Measurements from ENCODE around the gene RRP7A. TPM values are rescaled to one million over a fixed set of nuclear protein-coding genes. Genes with fewer than 3 reads are reported as not detected.
"Not testable (repeated sequence)": the region's sequence is repeated elsewhere in the genome, so short reads cannot be mapped to it uniquely, and the experiment has no call there.

The RRP7A gene
- polyA plus RNA-seq, 1 donor = 16.5 TPM

- DNase-seq (ENCODE audit: low read depth) = no peak
Measured at GRCh38 chr22:42536166-42536565, 16.6 kb upstream of the RRP7A start.

GRCh38 chr22:42535082-42535731 lies 15.6 kb upstream of the RRP7A start:
- DNase-seq (ENCODE audit: low read depth) = not testable (repeated sequence)

GRCh38 chr22:42533638-42533977 lies 14.0 kb upstream of the RRP7A start:
- no peak for DNase-seq (ENCODE audit: low read depth)

DNA sequence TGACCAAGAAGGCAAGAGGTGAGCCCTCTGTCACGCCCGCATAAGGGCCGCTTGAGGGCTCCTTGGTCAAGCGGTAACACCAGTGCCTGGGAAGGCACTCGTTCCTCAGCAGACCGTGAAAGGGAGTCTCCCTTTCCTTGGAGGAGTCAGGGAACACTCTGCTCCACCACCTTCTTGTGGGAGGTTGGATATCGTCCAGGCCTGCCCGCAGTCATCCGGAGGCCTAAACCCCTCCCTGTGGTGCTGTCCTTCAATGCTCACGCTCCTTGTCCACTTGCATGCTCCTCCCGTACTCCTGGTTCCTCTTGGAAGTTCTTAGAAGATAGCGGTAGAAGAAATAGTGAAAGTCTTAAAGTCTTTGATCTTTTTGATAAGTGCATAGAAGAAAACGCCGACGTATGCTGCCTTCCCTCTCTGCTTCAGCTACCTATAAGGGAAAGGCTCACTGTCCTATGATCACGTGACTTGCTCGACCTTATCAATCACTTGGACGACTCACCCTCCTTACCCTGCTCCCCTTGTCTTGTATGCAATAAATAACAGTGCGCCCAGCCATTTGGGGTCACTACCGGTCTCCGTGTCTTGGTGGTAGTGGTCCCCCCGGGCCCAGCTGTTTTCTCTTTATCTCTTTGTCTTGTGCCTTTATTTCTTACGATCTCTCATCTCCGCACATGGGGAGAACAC lies 11.9 kb upstream of the RRP7A start:
- DNase-seq (ENCODE audit: low read depth) = not testable (repeated sequence)

DNA sequence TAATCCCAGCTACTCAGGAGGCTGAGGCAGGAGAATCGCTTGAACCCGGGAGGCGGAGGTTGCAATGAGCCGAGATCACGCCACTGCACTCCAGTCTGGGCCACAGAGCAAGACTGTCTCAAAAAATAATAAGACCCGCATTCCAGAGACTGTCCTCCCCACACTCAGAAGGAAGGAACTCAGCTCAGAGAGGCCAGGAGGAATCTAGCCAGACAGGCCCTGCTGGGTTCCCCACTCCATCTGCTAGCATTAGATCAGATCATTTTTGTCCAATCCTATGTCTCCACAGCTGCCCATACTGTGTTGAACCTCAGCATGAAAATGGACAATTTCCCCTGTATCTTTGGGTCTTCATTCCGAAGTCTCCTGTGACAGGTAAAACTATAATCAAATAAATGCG lies 9.8 kb upstream of the RRP7A start:
- not testable (repeated sequence) for DNase-seq (ENCODE audit: low read depth)

- DNase-seq (ENCODE audit: low read depth) = no peak
Measured at GRCh38 chr22:42528591-42529307, 9.2 kb upstream of the RRP7A start.

DNA sequence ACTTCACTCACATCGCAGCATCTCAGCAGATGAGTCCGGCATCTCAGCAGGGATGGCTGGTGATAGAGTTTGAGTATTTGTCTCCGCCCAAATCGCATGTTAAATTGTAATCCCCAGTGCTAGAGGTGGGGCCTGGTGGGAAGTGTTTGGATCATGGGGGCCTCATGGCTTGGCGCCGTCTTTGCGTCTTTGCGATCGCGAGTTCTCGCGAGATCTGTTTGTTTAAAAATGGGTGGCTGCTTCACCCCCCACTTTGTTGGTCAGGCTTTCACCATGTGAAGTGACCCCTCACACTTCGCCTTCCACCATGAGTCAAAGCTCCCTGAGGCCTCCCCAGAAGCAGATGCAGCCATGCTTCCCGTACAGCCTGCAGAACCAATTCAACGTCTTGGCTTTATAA lies 3.0 kb upstream of the RRP7A start:
- DNase-seq (ENCODE audit: low read depth) = no peak

GRCh38 chr22:42521228-42521546 lies 1.6 kb upstream of the RRP7A start:
- no peak for DNase-seq (ENCODE audit: low read depth)

- not testable (repeated sequence) for DNase-seq (ENCODE audit: low read depth)
Measured at GRCh38 chr22:42518638-42519524, 715 bp downstream of the RRP7A start.

DNA sequence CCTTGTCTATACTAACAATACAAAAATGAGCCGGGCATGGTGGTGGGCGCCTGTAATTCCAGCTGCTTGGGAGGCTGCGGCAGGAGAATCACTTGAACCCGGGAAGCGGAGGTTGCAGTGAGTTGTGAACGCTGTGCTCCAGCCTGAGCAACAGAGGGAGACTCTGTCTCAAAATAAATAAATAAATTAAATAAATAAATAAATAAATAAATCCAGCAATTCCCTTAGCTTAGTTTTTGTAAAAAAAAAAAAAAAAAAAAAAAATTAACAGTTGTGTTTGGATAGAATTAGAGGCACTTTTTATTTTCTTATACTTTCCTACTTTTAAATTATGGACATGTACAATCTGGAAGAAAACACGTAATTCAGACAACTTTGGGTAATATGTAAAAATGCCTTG lies 2.5 kb downstream of the RRP7A start:
- DNase-seq (ENCODE audit: low read depth) = not testable (repeated sequence)

- DNase-seq (ENCODE audit: low read depth) = no peak
Measured at GRCh38 chr22:42515896-42516295, 3.7 kb downstream of the RRP7A start.

DNA sequence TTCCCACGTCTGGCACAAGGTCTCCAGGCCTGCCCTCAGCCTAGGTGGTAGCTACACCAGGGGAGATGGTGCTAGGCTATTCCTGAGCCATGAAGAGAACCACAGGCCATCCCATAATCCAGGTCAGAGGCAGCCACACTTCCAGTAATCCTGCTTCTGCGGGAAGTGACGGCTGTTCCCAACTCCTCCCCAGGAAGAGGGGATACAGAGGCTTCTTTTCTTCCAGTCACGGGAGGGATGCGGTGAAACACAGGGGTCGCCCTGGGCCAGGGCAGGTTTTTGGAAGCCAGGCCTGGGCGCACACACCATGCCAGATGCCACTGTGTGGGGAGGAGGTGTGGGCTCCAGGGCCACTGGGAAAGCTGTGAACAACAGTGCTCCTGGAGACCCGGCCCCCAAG lies 4.3 kb downstream of the RRP7A start:
- DNase-seq (ENCODE audit: low read depth) = not testable (repeated sequence)

- not testable (repeated sequence) for DNase-seq (ENCODE audit: low read depth)
Measured at GRCh38 chr22:42514331-42514730, 5.3 kb downstream of the RRP7A start.

GRCh38 chr22:42512273-42512990 lies 7.2 kb downstream of the RRP7A start:
- DNase-seq (ENCODE audit: low read depth) = peak; percentile 25

DNA sequence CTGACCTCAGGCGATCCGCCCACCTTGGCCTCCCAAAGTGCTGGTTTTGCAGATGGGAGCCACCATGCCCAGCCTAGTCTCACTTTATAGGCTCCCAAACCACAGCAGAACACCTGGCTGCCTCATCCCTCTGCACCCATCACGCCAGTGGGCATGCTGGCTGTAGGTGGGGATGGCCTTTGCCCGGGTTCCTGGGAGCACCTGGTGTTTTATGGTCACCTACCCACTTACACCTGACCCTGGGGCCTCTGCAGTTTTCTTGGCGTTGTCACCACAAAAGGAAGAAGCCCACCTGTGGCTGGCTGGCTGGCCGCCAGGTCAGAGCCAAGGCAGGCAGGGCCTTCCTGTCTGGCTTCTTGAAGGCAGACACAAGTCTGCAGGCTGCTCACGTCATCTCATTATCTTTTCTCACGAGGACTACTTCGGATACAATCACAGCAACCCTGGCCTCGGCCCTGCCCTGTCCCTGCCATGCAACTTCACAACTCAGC lies 8.2 kb downstream of the RRP7A start:
- DNase-seq (ENCODE audit: low read depth) = no peak

DNA sequence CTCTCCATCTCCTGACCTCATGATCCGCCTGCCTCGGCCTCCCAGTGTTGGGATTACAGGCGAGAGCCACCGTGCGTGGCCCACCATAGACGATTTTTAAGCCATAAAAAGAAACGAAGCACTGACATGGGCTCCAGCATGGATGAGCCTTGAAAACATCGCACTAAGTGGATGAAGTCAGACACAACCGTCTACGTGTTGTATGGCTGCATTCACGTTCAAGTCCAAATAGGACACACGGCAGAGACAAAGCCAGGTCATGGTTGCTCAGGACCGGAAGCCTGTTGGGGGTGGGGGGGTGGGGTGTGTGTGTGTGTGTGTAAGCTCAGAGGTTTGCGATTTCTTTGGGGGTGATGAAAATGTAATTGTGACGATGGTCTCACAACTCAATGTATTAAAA lies 10.0 kb downstream of the RRP7A start:
- DNase-seq (ENCODE audit: low read depth) = no peak

GRCh38 chr22:42508975-42509364 lies 10.6 kb downstream of the RRP7A start:
- DNase-seq (ENCODE audit: low read depth) = not testable (repeated sequence)

DNA sequence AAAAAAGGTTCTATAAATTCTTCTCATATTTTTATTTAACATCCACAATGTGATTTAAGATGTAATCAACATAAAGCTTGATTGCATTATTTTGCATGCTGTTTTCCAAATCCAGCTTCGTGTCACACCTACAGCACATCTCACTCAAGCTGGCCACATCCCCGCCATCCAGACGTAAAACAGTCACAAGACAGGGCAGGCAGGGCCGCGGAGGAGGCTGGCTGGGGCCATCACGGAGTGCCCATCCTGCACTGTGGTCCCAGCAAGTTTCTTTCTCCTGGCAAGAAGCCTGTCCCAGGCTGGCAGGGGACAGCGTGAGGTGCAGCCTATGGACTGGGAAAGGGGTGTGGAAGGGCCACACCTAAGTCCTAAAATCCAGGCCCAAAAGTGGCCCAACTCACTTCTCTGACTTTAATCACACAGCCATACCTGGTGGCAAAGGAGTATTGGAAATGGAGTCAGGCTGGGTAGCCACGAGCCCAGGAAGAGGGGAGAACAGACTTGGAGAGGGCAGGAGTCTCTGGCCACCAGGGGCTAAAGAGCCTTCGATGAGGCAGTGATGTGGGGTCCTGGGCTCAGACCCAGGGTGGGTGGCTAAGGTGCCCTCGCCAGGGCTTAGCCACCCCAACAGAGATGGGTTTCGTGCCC lies 11.1 kb downstream of the RRP7A start:
- DNase-seq (ENCODE audit: low read depth) = not testable (repeated sequence)

GRCh38 chr22:42500836-42501179 lies 18.8 kb downstream of the RRP7A start:
- no peak for DNase-seq (ENCODE audit: low read depth)

DNA sequence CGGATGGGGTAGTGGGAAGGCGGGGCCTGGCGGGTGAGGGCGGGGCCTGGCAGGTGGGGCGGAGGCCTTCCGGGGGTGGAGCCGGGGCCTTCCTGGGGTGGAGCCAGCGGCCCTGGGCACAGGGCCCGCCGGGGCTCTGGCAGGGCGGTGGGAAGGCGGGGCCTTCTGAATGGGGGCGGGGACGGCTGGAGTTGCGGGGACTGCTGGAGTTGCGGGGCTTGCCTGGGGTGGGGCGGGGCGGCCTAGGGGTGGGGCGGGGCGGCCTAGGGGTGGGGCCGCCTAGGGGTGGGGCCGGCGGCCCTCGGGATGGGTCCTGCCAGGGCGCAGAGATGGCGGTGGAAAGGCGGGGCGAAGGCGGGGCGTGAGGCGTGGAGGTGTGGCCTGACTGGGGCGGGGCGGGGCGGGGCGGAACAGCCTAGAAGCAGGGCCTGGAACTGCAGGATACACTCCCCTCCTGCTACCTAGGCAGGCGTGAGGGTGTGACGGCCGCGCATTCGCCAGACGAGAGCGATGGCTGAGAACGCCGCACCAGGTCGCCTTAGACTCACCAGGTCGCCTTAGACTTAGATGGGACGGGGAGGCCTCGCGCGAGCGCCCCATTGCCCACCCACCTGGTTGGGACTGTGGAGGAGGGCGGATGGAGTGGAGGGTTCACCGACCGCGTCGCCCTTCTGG lies 19.3 kb downstream of the RRP7A start:
- DNase-seq (ENCODE audit: low read depth) = no peak
